ENCODE data around the gene SNCA. TPM values are rescaled to one million over a fixed set of nuclear protein-coding genes. Genes with fewer than 3 reads are reported as not detected.

The SNCA gene
- 13.4 TPM for total RNA-seq
- long read RNA-seq, transcript SNCA-205 (6 exons, 1,290 nt), result major isoform, 31 of 39 reads
- long read RNA-seq, partial matches to known transcripts, result 3 of 39 reads
- long read RNA-seq, other reads (novel, unspliced or antisense), result 0 of 39 reads

GRCh38 chr4:89836897-89837384 is at the start of gene SNCA:
SNCA (minus strand) TSS chr4:89837161; CDS start chr4:89835667, 1,494 bp downstream.
- no peak for DNase-seq (ENCODE audit: low spot score)

GRCh38 chr4:89879215-89879614 is 42.3 kb upstream of the SNCA start:
- DNase-seq (ENCODE audit: low spot score), result no peak

GRCh38 chr4:89878611-89879010 is 41.6 kb upstream of the SNCA start:
- DNase-seq (ENCODE audit: low spot score), result no peak

- no peak for DNase-seq (ENCODE audit: low spot score)
These were observed 39.6 kb upstream of the SNCA start for GRCh38 chr4:89876548-89876947.

GRCh38 chr4:89871211-89871610 is 34.2 kb upstream of the SNCA start:
- DNase-seq (ENCODE audit: low spot score), result no peak

- DNase-seq (ENCODE audit: low spot score), result no peak
These were observed 32.1 kb upstream of the SNCA start for GRCh38 chr4:89868999-89869589.

- DNase-seq (ENCODE audit: low spot score), result no peak
These were observed 31.3 kb upstream of the SNCA start for GRCh38 chr4:89868276-89868675.

GRCh38 chr4:89863533-89863932 is 26.6 kb upstream of the SNCA start:
- DNase-seq (ENCODE audit: low spot score), result no peak

GRCh38 chr4:89860971-89861370 is 24.0 kb upstream of the SNCA start:
- DNase-seq (ENCODE audit: low spot score), result no peak

GRCh38 chr4:89855236-89855635 is 18.3 kb upstream of the SNCA start:
- no peak for DNase-seq (ENCODE audit: low spot score)

- no peak for DNase-seq (ENCODE audit: low spot score)
These were observed 10.8 kb upstream of the SNCA start for GRCh38 chr4:89847571-89848325.

GRCh38 chr4:89839558-89839957 is 2.6 kb upstream of the SNCA start:
- DNase-seq (ENCODE audit: low spot score), result no peak

- no peak for DNase-seq (ENCODE audit: low spot score)
These were observed 1.0 kb upstream of the SNCA start for GRCh38 chr4:89837993-89838390.

- no peak for DNase-seq (ENCODE audit: low spot score)
These were observed 528 bp upstream of the SNCA start for GRCh38 chr4:89837385-89837992.

GRCh38 chr4:89836031-89836745 is 773 bp downstream of the SNCA start:
- no peak for DNase-seq (ENCODE audit: low spot score)

- no peak for DNase-seq (ENCODE audit: low spot score)
These were observed 1.5 kb downstream of the SNCA start for GRCh38 chr4:89835413-89835812.

- DNase-seq (ENCODE audit: low spot score), result no peak
These were observed 2.3 kb downstream of the SNCA start for GRCh38 chr4:89834486-89835209.

- no peak for DNase-seq (ENCODE audit: low spot score)
These were observed 7.4 kb downstream of the SNCA start for GRCh38 chr4:89829470-89830138.

GRCh38 chr4:89823416-89823815 is 13.5 kb downstream of the SNCA start:
- no peak for DNase-seq (ENCODE audit: low spot score)

- no peak for DNase-seq (ENCODE audit: low spot score)
These were observed 15.3 kb downstream of the SNCA start for GRCh38 chr4:89821612-89822011.

Data from mesenteric fat pad (tissue), 1 donor.